Upper lobe of left lung (tissue), 4 donors: Measurements from ENCODE around the gene TGFBR3.

Experiments used
- POLR2A ChIP-seq, 4 donors: fragments of 450-650 bp; IDR thresholded peaks; one replicate each; pipeline ENCODE4 v1.5.1; 2016 to 2017; ENCODE audit warnings: antibody characterized with exemption in 4 of 4, mild to moderate bottlenecking in 2 of 4
- POLR2AphosphoS5 ChIP-seq, 2 donors: sonication (generic); formaldehyde crosslinking; IDR thresholded peaks; one replicate each; pipeline ENCODE4 v1.5.1; 2017; ENCODE audit warnings: antibody characterized with exemption in 2 of 2

DNA sequence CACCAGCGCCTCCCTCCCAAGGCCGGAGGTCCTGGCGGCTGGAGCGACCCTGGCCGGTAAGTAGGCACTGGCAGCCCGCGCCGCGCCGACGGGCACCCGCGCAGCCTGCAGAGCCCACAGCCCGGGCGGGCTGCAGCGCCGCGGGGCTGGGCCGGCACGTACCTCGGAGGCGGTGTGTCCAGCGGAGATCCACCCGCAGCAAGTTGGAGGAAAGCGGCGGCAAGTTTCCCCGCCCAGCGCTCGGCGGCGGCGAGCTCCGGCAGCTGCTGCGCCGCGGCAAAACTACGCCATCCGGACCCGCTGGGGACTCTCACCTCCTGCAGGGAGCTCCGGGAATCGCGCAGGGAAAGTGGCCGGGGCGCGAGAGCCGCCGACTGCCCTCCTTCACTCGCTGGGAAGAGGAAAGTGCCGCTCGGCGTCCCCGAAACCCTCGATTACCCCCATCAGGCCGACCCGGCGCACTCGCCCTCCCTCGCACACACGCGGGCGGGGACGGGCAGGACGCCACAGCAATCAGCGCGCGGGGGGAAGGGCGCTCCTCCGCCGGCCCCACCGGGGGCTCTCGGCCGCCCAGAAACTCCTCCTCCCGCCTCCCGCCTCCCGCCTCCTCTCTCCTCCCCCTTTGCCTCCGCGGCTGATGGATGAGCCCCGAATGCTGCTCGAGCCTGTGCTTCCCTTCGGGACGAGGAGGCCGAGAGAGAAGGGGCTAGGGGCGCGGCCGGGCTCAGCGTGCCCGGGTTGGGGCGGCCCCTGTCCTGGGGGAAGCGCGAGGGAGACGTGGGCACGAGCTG is at the start of gene TGFBR3:
- TF ChIP-seq POLR2AphosphoS5 (IDR thresholded peaks at IDR 0.05) = peak; percentile 75 to 96
- peak in 3 of 4 donors; percentile 66 to 81 (median 73) for TF ChIP-seq POLR2A (IDR thresholded peaks at IDR 0.05)
